H1 (cell line): Measurements from ENCODE around the gene SH2D7. TPM values are rescaled to one million over a fixed set of nuclear protein-coding genes. Genes with fewer than 3 reads are reported as not detected.

Experiments used
- ATF2 ChIP-seq: IDR thresholded peaks from 2 replicates; pipeline ENCODE4 v1.6.1; 2012; ENCODE audit warnings: low read length, inconsistent platforms
- CBX8 ChIP-seq: fragments of 300-800, 300-1000 bp; sonication (generic); IDR thresholded peaks from 2 replicates; pipeline ENCODE4 v1.7.1; 2016; ENCODE audit warnings: low read depth, low read length, borderline replicate concordance
- POLR2A ChIP-seq, 2 experiments: IDR thresholded peaks; 1 replicate in 1 of 2; 2 replicates in 1 of 2; pipeline ENCODE4 v1.6.1; 2011; ENCODE audit warnings: low read depth in 2 of 2, low read length in 2 of 2, mild to moderate bottlenecking in 2 of 2; ENCODE audit errors: control extremely low read depth in 1 of 2
- SIRT6 ChIP-seq: IDR thresholded peaks from one replicate; pipeline ENCODE4 v1.7.1; 2012; ENCODE audit warnings: low read length, inconsistent platforms
- polyA plus RNA-seq, 7 experiments: library from polyadenylated mRNA; depleted of rRNA in 3 of 7; stranded (reverse) in 5 of 7; unstranded in 2 of 7; fragments of >200 nt in 5 of 7; fragments of 200-250 nt in 2 of 7; gene quantifications; 1 replicate in 5 of 7; 2 replicates in 1 of 7; 4 replicates in 1 of 7; pipeline versions ENCODE4 v1.2.1 to v1.2.3, GENCODE V29; 2011 to 2013; ENCODE audit warnings: missing spikeins in 2 of 7, mixed read lengths in 2 of 7
- total RNA-seq: library from RNA; stranded (reverse); fragmentation: NEBNext Ultra II Directional; extraction: Animal tissue kit (Norgen Biotek cat#: 25700); gene quantifications from 2 replicates; pipeline ENCODE4 v1.2.1, GENCODE V29; 2021

Gene SH2D7
- total and polyA plus RNA-seq, 2 of the 8 experiments (the other 6 are each of a cell fraction or from before 2014, with no cell fraction given): not detected

GRCh38 chr15:78065973-78066946 is 26.1 kb upstream of the SH2D7 start (continued):
- TF ChIP-seq ATF2 (no peak), CBX8 (no peak), POLR2A (IDR thresholded peaks at IDR 0.05; ENCODE audit: control extremely low read depth in 1 of 2, low read depth in 2 of 2, low read length in 2 of 2) (no peak), SIRT6 (no peak)
